Progenitor cell of endocrine pancreas (in vitro differentiated cells): ENCODE measurements around the gene ZSCAN29. TPM values are rescaled to one million over a fixed set of nuclear protein-coding genes. Genes with fewer than 3 reads are reported as not detected.

Source experiments
- DNase-seq: peaks from one replicate; pipeline ENCODE4 v3.0.0; 2021; ENCODE audit warnings: low spot score; ENCODE audit not compliant: unreplicated experiment
- H3K27ac Mint-ChIP-seq: 2 replicates; pipeline ENCODE4 v1.8.0; 2021; ENCODE audit warnings: mild to moderate bottlenecking, moderate library complexity, mixed read lengths
- H3K27me3 Mint-ChIP-seq: 2 replicates; pipeline ENCODE4 v1.8.0; 2021; ENCODE audit warnings: mixed read lengths
- H3K36me3 Mint-ChIP-seq: 2 replicates; pipeline ENCODE4 v1.8.0; 2022; ENCODE audit warnings: mixed read lengths; ENCODE audit not compliant: insufficient read depth
- H3K4me1 Mint-ChIP-seq: 2 replicates; pipeline ENCODE4 v1.8.0; 2021; ENCODE audit warnings: low read depth, mixed read lengths
- H3K4me3 Mint-ChIP-seq: 2 replicates; pipeline ENCODE4 v1.8.0; 2021; ENCODE audit warnings: low read depth, mild to moderate bottlenecking, moderate library complexity, mixed read lengths
- H3K9me3 Mint-ChIP-seq: 2 replicates; pipeline ENCODE4 v1.8.0; 2021; ENCODE audit warnings: low read depth, mixed read lengths
- CTCF ChIP-seq: fragments of 200-600 bp; sonication (generic); IDR thresholded peaks from one replicate; pipeline ENCODE4 v1.5.0; 2021; ENCODE audit warnings: antibody characterized with exemption, mild to moderate bottlenecking; ENCODE audit not compliant: unreplicated experiment
- total RNA-seq: library from RNA; stranded (reverse); gene quantifications from 2 replicates; pipeline ENCODE4 v1.2.1, GENCODE V29; 2021

The ZSCAN29 gene
- total RNA-seq, 1 donor from 2014 or later: 73.8 TPM

- peaks cover 49% of the 10 kb centered on the region for H3K36me3 Mint-ChIP-seq
- TF ChIP-seq CTCF: no peak
- H3K4me3 Mint-ChIP-seq: no peak overlapping the region
- no peaks in the 10 kb centered on the region for H3K9me3 Mint-ChIP-seq
- H3K27me3 Mint-ChIP-seq: no peaks in the 10 kb centered on the region
- H3K4me1 Mint-ChIP-seq: no peaks in the 10 kb centered on the region
- H3K27ac Mint-ChIP-seq: peak overlapping the region; percentile 34
- no peak for DNase-seq
These were observed 37.9 kb upstream of the ZSCAN29 start for GRCh38 chr15:43408789-43409188.

GRCh38 chr15:43406808-43407207 lies 36.0 kb upstream of the ZSCAN29 start:
- Mint-ChIP-seq H3K4me3 (no peak overlapping the region), H3K36me3 (peaks cover 45% of the 10 kb centered on the region), H3K9me3 (no peaks in the 10 kb centered on the region), H3K27me3 (no peaks in the 10 kb centered on the region), H3K4me1 (no peaks in the 10 kb centered on the region), H3K27ac (no peak overlapping the region)
- no peak for TF ChIP-seq CTCF
- DNase-seq: no peak

- H3K4me1 Mint-ChIP-seq: no peaks in the 10 kb centered on the region
- peaks cover 47% of the 10 kb centered on the region for H3K36me3 Mint-ChIP-seq
- DNase-seq: no peak
- no peak overlapping the region for H3K4me3 Mint-ChIP-seq
- no peak for TF ChIP-seq CTCF
- H3K27ac Mint-ChIP-seq: no peak overlapping the region
- no peaks in the 10 kb centered on the region for H3K9me3 Mint-ChIP-seq
- H3K27me3 Mint-ChIP-seq: no peaks in the 10 kb centered on the region
These were observed 35.3 kb upstream of the ZSCAN29 start for GRCh38 chr15:43406189-43406588.

- no peak for DNase-seq
- Mint-ChIP-seq H3K4me3 (no peak overlapping the region), H3K4me1 (no peaks in the 10 kb centered on the region), H3K27ac (no peak overlapping the region), H3K9me3 (no peaks in the 10 kb centered on the region), H3K36me3 (peaks cover 42% of the 10 kb centered on the region), H3K27me3 (no peaks in the 10 kb centered on the region)
- TF ChIP-seq CTCF: no peak
These were observed 33.3 kb upstream of the ZSCAN29 start for GRCh38 chr15:43404130-43404529.

GRCh38 chr15:43403616-43404015 lies 32.8 kb upstream of the ZSCAN29 start:
- Mint-ChIP-seq H3K27ac (no peak overlapping the region), H3K27me3 (no peaks in the 10 kb centered on the region), H3K4me3 (no peak overlapping the region), H3K4me1 (no peaks in the 10 kb centered on the region), H3K9me3 (no peaks in the 10 kb centered on the region), H3K36me3 (peaks cover 37% of the 10 kb centered on the region)
- TF ChIP-seq CTCF: no peak
- DNase-seq: no peak
